Thyroid gland (tissue), 4 donors: ENCODE results near the gene AGBL4. TPM values are rescaled to one million over a fixed set of nuclear protein-coding genes. Genes with fewer than 3 reads are reported as not detected.

Experiments used
- DNase-seq, 2 donors: peaks; one replicate each; pipeline ENCODE4 v3.0.0-alpha.2; 2019
- H3K27ac ChIP-seq, 3 donors: fragments of 200-600 bp; sonication (generic); 1 replicate in 2 of 3; 2 replicates in 1 of 3; pipeline ENCODE4 v1.5.1; 2016 to 2019; ENCODE audit warnings: mild to moderate bottlenecking in 1 of 3, moderate library complexity in 1 of 3
- H3K27me3 ChIP-seq: fragments of 200-600 bp; sonication (generic); one replicate; pipeline ENCODE4 v1.5.1; 2019
- H3K36me3 ChIP-seq, 2 donors: fragments of 200-600 bp; sonication (generic); one replicate each; pipeline ENCODE4 v1.5.1; 2016 to 2019
- H3K4me1 ChIP-seq, 2 donors: fragments of 200-600 bp; sonication (generic); one replicate each; pipeline ENCODE4 v1.5.1; 2017 to 2019
- H3K4me3 ChIP-seq, 3 donors: fragments of 200-600 bp; sonication (generic); replicated peaks in 1 of 3; 1 replicate in 2 of 3; 2 replicates in 1 of 3; pipeline ENCODE4 v1.5.1; 2016; ENCODE audit warnings: mild to moderate bottlenecking in 1 of 3
- H3K9me3 ChIP-seq: fragments of 200-600 bp; sonication (generic); one replicate; pipeline ENCODE4 v1.5.1; 2017
- POLR2A ChIP-seq, 2 donors: fragments of 450-650 bp; IDR thresholded peaks; one replicate each; pipeline ENCODE4 v1.6.1; 2017; ENCODE audit warnings: antibody characterized with exemption in 2 of 2, mild to moderate bottlenecking in 2 of 2, moderate library complexity in 1 of 2
- WGBS, 2 donors: methylation state at CpG; one replicate each; pipeline ENCODE4 v1.1.5; 2017; 5-methylcytosine and 5-hydroxymethylcytosine counted together
- intact Hi-C: fragments of 100-400 bp; cut with DNase I; formaldehyde crosslinking; loops from one replicate; pipeline ENCODE4 v1.15.1; 2023
- total RNA-seq, 4 donors: library from RNA; depleted of rRNA; stranded (reverse); fragments of >200 nt; gene quantifications; one replicate each; pipeline ENCODE4 v1.2.3, GENCODE V29; 2016
- TF ChIP-seq, protein P1 (sequence below), 6 experiments: fragments of 200-600 bp in 3 of 6; fragments of 450-650 bp in 3 of 6; sonication (generic) in 3 of 6; IDR thresholded peaks; one replicate each; pipeline ENCODE4 v1.5.1; 2016 to 2019; ENCODE audit warnings: antibody characterized with exemption in 6 of 6, mild to moderate bottlenecking in 2 of 6, inconsistent platforms in 1 of 6, moderate library complexity in 1 of 6

AGBL4 gene
- total RNA-seq, 4 donors from 2014 or later = 2.1 to 6.0 (median 4.8) TPM

DNA sequence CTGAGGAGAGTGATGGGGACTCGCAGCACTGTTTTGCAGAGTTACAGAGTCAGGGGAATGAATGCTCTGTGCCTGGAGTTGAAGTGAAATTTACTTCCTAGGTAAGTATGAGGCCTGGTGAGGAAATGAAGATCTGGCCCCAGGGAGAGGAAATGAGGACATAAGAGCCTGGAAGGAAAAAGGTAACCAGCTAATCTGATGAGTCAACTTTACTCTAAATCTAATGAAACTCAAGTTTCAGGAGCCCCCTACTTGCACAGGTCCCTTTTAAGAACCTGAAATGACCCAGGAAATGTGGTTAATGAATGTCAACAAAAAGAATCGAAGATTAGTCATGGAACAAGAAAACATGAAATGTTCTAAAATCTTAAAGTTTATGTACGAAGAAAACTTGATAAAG is 599.0 kb downstream of the AGBL4 start:
- no peak overlapping the region for H3K27ac ChIP-seq
- no peaks in the 10 kb centered on the region for H3K9me3 ChIP-seq
- TF ChIP-seq, protein P1, sequence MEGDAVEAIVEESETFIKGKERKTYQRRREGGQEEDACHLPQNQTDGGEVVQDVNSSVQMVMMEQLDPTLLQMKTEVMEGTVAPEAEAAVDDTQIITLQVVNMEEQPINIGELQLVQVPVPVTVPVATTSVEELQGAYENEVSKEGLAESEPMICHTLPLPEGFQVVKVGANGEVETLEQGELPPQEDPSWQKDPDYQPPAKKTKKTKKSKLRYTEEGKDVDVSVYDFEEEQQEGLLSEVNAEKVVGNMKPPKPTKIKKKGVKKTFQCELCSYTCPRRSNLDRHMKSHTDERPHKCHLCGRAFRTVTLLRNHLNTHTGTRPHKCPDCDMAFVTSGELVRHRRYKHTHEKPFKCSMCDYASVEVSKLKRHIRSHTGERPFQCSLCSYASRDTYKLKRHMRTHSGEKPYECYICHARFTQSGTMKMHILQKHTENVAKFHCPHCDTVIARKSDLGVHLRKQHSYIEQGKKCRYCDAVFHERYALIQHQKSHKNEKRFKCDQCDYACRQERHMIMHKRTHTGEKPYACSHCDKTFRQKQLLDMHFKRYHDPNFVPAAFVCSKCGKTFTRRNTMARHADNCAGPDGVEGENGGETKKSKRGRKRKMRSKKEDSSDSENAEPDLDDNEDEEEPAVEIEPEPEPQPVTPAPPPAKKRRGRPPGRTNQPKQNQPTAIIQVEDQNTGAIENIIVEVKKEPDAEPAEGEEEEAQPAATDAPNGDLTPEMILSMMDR (IDR thresholded peaks at IDR 0.05) = no peak
- TF ChIP-seq POLR2A (IDR thresholded peaks at IDR 0.05) = no peak
- H3K36me3 ChIP-seq = no peaks in the 10 kb centered on the region
- no peak for DNase-seq
- no peaks in the 10 kb centered on the region for H3K27me3 ChIP-seq
- no peaks in the 10 kb centered on the region for H3K4me1 ChIP-seq
- H3K4me3 ChIP-seq = no peak overlapping the region
- 81 to 91% methylated on average over 3 of the region's 3 CpGs for WGBS, 2 donors
- intact Hi-C loops = no loop called here

GRCh38 chr1:49416758-49417157 is 607.0 kb downstream of the AGBL4 start:
- TF ChIP-seq POLR2A (IDR thresholded peaks at IDR 0.05) = no peak
- TF ChIP-seq, protein P1 (IDR thresholded peaks at IDR 0.05) = no peak
- H3K4me1 ChIP-seq = no peaks in the 10 kb centered on the region
- H3K36me3 ChIP-seq = no peaks in the 10 kb centered on the region
- no peaks in the 10 kb centered on the region for H3K27me3 ChIP-seq
- no peak for DNase-seq
- no peak overlapping the region for H3K4me3 ChIP-seq
- intact Hi-C loops = no loop called here
- H3K27ac ChIP-seq = no peak overlapping the region
- WGBS, 2 donors = 91 to 96% methylated on average over 1 of the region's 1 CpG
- no peaks in the 10 kb centered on the region for H3K9me3 ChIP-seq

DNA sequence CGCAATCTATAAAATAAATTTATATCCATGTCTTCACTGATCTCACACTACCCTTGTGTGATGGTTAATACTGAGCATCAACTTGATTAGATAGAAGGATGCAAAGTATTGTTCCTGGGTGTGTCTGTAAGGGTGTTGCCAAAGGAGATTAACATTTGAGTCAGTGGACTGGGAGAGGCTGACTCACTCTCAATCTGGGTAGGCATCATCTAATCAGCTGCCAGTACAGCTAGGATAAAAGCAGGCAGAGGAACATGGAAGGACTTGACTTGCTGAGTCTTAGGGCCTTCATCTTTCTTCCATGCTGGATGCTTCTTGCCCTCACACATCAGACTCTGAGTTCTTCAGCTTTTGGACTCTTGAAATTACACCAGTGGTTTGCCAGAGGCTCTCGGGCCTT is 615.4 kb downstream of the AGBL4 start:
- WGBS, 2 donors = 84 to 99% methylated on average over 2 of the region's 2 CpGs
- TF ChIP-seq POLR2A (IDR thresholded peaks at IDR 0.05) = no peak
- no peak for DNase-seq
- intact Hi-C loops = no loop called here
- no peak overlapping the region for H3K27ac ChIP-seq
- H3K36me3 ChIP-seq = no peaks in the 10 kb centered on the region
- H3K4me1 ChIP-seq = no peaks in the 10 kb centered on the region
- H3K4me3 ChIP-seq = no peak overlapping the region
- H3K27me3 ChIP-seq = no peaks in the 10 kb centered on the region
- no peaks in the 10 kb centered on the region for H3K9me3 ChIP-seq

DNA sequence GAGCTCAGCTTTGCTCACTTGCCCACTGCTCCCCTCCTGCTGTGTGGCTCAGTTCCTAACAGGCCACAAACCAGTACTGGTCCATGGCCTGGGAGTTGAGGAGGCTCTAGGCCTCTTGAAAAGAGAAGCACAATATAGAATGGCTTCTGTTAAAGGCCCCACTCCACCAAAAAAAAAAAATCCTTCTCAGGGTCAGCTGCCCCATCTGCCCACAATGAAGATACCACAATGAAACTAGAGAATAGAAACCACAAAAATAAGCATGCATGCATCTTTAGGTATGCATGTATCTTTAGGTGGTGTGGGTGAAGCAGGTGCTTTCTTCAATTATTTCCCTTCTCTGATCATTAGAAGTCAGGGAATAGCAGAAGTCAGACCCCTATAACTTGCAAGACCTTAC is 626.7 kb downstream of the AGBL4 start:
- H3K4me3 ChIP-seq = no peak overlapping the region
- DNase-seq = no peak
- TF ChIP-seq POLR2A (IDR thresholded peaks at IDR 0.05) = no peak
- TF ChIP-seq, protein P1 (IDR thresholded peaks at IDR 0.05) = no peak
- H3K27me3 ChIP-seq = no peaks in the 10 kb centered on the region
- intact Hi-C loops = no loop called here
- H3K27ac ChIP-seq = no peak overlapping the region
- H3K36me3 ChIP-seq = no peaks in the 10 kb centered on the region
- no peaks in the 10 kb centered on the region for H3K4me1 ChIP-seq
- no peaks in the 10 kb centered on the region for H3K9me3 ChIP-seq

GRCh38 chr1:49394200-49394599 is 629.6 kb downstream of the AGBL4 start:
- no peak for DNase-seq
- no peaks in the 10 kb centered on the region for H3K36me3 ChIP-seq
- H3K27me3 ChIP-seq = no peaks in the 10 kb centered on the region
- no peaks in the 10 kb centered on the region for H3K4me1 ChIP-seq
- no peak for TF ChIP-seq POLR2A (IDR thresholded peaks at IDR 0.05)
- TF ChIP-seq, protein P1 (IDR thresholded peaks at IDR 0.05) = no peak
- H3K27ac ChIP-seq = no peak overlapping the region
- 80 to 86% methylated on average over 2 of the region's 2 CpGs for WGBS, 2 donors
- intact Hi-C loops = no loop called here
- no peak overlapping the region for H3K4me3 ChIP-seq
- no peaks in the 10 kb centered on the region for H3K9me3 ChIP-seq

GRCh38 chr1:49389699-49390098 is 634.1 kb downstream of the AGBL4 start:
- intact Hi-C loops = no loop called here
- no peak for TF ChIP-seq POLR2A (IDR thresholded peaks at IDR 0.05)
- TF ChIP-seq, protein P1 (IDR thresholded peaks at IDR 0.05) = no peak

More at GRCh38 chr1:49389699-49390098, 634.1 kb downstream of the AGBL4 start:
- no peaks in the 10 kb centered on the region for H3K9me3 ChIP-seq
- H3K27ac ChIP-seq = no peak overlapping the region
- no peak overlapping the region for H3K4me3 ChIP-seq
- no peak for DNase-seq
- no peaks in the 10 kb centered on the region for H3K27me3 ChIP-seq
- no peaks in the 10 kb centered on the region for H3K4me1 ChIP-seq
- H3K36me3 ChIP-seq = no peaks in the 10 kb centered on the region
